ENCODE results near the gene ADGRL3. TPM values are rescaled to one million over a fixed set of nuclear protein-coding genes. Genes with fewer than 3 reads are reported as not detected.

Gene ADGRL3
- total and polyA plus RNA-seq, 7 donors: under 0.01 to 11.9 (median 5.4) TPM

- TF ChIP-seq, protein P1, sequence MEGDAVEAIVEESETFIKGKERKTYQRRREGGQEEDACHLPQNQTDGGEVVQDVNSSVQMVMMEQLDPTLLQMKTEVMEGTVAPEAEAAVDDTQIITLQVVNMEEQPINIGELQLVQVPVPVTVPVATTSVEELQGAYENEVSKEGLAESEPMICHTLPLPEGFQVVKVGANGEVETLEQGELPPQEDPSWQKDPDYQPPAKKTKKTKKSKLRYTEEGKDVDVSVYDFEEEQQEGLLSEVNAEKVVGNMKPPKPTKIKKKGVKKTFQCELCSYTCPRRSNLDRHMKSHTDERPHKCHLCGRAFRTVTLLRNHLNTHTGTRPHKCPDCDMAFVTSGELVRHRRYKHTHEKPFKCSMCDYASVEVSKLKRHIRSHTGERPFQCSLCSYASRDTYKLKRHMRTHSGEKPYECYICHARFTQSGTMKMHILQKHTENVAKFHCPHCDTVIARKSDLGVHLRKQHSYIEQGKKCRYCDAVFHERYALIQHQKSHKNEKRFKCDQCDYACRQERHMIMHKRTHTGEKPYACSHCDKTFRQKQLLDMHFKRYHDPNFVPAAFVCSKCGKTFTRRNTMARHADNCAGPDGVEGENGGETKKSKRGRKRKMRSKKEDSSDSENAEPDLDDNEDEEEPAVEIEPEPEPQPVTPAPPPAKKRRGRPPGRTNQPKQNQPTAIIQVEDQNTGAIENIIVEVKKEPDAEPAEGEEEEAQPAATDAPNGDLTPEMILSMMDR (IDR thresholded peaks at IDR 0.05): no peak
- no peak for TF ChIP-seq EP300 (IDR thresholded peaks at IDR 0.05)
- no peak for TF ChIP-seq POLR2A (IDR thresholded peaks at IDR 0.05)
- TF ChIP-seq POLR2AphosphoS5 (IDR thresholded peaks at IDR 0.05): no peak
- Histone ChIP-seq H3K27ac (no peak overlapping the region), H3K4me3 (no peak overlapping the region), H3K36me3 (no peaks in the 10 kb centered on the region), H3K27me3 (no peaks in the 10 kb centered on the region), H3K4me1 (no peaks in the 10 kb centered on the region), H3K9me3 (no peaks in the 10 kb centered on the region)
- intact Hi-C loops (cut with DNase I): no loop called here
- no peak for DNase-seq
- 58 to 83% methylated on average over 2 of the region's 2 CpGs for WGBS, 2 donors
Observed at GRCh38 chr4:61918987-61919386, 718.9 kb downstream of the ADGRL3 start.

GRCh38 chr4:61919561-61919960, 719.4 kb downstream of the ADGRL3 start:
- intact Hi-C loops (cut with DNase I): no loop called here
- no peak overlapping the region for H3K4me3 ChIP-seq
- H3K27me3 ChIP-seq: no peaks in the 10 kb centered on the region
- H3K36me3 ChIP-seq: no peaks in the 10 kb centered on the region
- no peaks in the 10 kb centered on the region for H3K9me3 ChIP-seq
- no peaks in the 10 kb centered on the region for H3K4me1 ChIP-seq
- WGBS, 2 donors: 80 to 89% methylated on average over 3 of the region's 3 CpGs
- TF ChIP-seq POLR2AphosphoS5 (IDR thresholded peaks at IDR 0.05): no peak
- no peak overlapping the region for H3K27ac ChIP-seq
- no peak for DNase-seq

- intact Hi-C loops (cut with DNase I): no loop called here
- Histone ChIP-seq H3K36me3 (no peaks in the 10 kb centered on the region), H3K27ac (no peak overlapping the region), H3K9me3 (no peaks in the 10 kb centered on the region), H3K4me1 (no peaks in the 10 kb centered on the region), H3K4me3 (no peak overlapping the region), H3K27me3 (no peaks in the 10 kb centered on the region)
- TF ChIP-seq POLR2AphosphoS5 (IDR thresholded peaks at IDR 0.05): no peak
- no peak for TF ChIP-seq EP300 (IDR thresholded peaks at IDR 0.05)
- TF ChIP-seq, protein P1 (IDR thresholded peaks at IDR 0.05): no peak
- TF ChIP-seq POLR2A (IDR thresholded peaks at IDR 0.05): no peak
- no peak for DNase-seq
- WGBS, 2 donors: 3 to 55% methylated on average over 2 of the region's 2 CpGs
Observed at GRCh38 chr4:61921920-61922319, 721.8 kb downstream of the ADGRL3 start.

DNA sequence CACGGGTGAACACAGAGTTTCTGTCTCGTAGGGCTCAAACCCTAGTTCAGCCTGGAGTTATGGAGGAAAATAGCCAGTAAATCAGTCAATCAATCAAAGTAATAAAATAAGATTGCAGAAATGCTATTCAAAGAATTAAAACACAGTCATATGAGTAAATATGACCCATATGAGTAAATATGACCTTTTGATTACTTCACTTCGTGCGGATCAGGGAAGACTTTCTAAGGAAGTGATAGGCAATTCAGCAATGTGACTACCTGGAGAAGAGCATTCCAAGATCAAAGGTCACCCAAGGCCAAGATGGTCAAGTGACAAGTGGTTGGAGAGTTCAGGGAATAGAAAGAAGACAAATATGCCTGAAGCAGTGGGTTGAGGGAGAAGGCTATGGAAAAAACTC, 722.6 kb downstream of the ADGRL3 start:
- intact Hi-C loops (cut with DNase I): no loop called here

DNA sequence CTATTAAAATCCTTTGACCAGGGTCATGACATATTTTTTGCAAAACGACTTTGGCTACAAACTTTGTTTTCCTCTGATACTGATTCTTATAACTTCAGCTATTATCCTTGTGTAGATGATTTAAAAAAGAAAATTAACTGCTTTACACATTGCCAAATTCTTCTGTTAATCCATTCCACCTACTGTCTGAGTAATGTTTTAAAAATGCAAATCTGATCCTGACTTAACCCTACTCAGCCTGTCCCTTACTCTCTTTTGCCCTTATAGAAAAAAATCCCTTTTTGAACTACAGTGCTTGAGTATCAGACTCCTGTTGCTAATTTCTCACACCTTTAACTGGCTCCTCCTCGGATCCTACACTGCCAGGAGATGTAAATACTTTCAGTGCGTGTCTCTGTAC, 723.1 kb downstream of the ADGRL3 start:
- Histone ChIP-seq H3K36me3 (no peaks in the 10 kb centered on the region), H3K4me1 (no peaks in the 10 kb centered on the region), H3K27me3 (no peaks in the 10 kb centered on the region), H3K4me3 (no peak overlapping the region), H3K9me3 (no peaks in the 10 kb centered on the region), H3K27ac (no peak overlapping the region)
- 21 to 49% methylated on average over 3 of the region's 3 CpGs for WGBS, 2 donors
- TF ChIP-seq POLR2AphosphoS5 (IDR thresholded peaks at IDR 0.05) (no peak), POLR2A (IDR thresholded peaks at IDR 0.05) (no peak), EP300 (IDR thresholded peaks at IDR 0.05) (no peak)
- TF ChIP-seq, protein P1 (IDR thresholded peaks at IDR 0.05): no peak
- no peak for DNase-seq
- intact Hi-C loops (cut with DNase I): no loop called here

More for the DNA sequence above, 722.6 kb downstream of the ADGRL3 start:
- no peak overlapping the region for H3K27ac ChIP-seq
- H3K36me3 ChIP-seq: no peaks in the 10 kb centered on the region
- no peak overlapping the region for H3K4me3 ChIP-seq
- H3K9me3 ChIP-seq: no peaks in the 10 kb centered on the region
- no peaks in the 10 kb centered on the region for H3K27me3 ChIP-seq
- TF ChIP-seq POLR2AphosphoS5 (IDR thresholded peaks at IDR 0.05) (no peak), EP300 (IDR thresholded peaks at IDR 0.05) (no peak), POLR2A (IDR thresholded peaks at IDR 0.05) (no peak)
- TF ChIP-seq, protein P1 (IDR thresholded peaks at IDR 0.05): no peak
- DNase-seq: no peak
- no peaks in the 10 kb centered on the region for H3K4me1 ChIP-seq
- WGBS, 2 donors: 23 to 69% methylated on average over 4 of the region's 4 CpGs
